Suprapubic skin (tissue), 4 donors: ENCODE measurements around the gene PIAS1. TPM values are rescaled to one million over a fixed set of nuclear protein-coding genes. Genes with fewer than 3 reads are reported as not detected.
A peak's percentile ranks its signal among the peaks of the same experiment; 100 is the strongest.

Experiments used
- DNase-seq, 2 donors: peaks; one replicate each; pipeline ENCODE4 v3.0.0-alpha.2; 2019; ENCODE audit warnings: low spot score in 2 of 2
- H3K27ac ChIP-seq: fragments of 200-600 bp; sonication (generic); one replicate; pipeline ENCODE4 v1.5.1; 2019
- H3K27me3 ChIP-seq: fragments of 200-600 bp; sonication (generic); one replicate; pipeline ENCODE4 v1.5.1; 2019
- H3K36me3 ChIP-seq: fragments of 200-600 bp; sonication (generic); one replicate; pipeline ENCODE4 v1.5.1; 2019
- H3K4me1 ChIP-seq: fragments of 200-600 bp; sonication (generic); one replicate; pipeline ENCODE4 v1.5.1; 2019
- H3K4me3 ChIP-seq: fragments of 200-600 bp; sonication (generic); one replicate; pipeline ENCODE4 v1.5.1; 2019; ENCODE audit warnings: mild to moderate bottlenecking
- H3K9me3 ChIP-seq: fragments of 200-600 bp; sonication (generic); one replicate; pipeline ENCODE4 v1.5.1; 2019
- EP300 ChIP-seq: sonication (generic); formaldehyde crosslinking; IDR thresholded peaks from one replicate; pipeline ENCODE4 v1.6.1; 2017; ENCODE audit warnings: antibody characterized with exemption
- POLR2A ChIP-seq, 2 donors: fragments of 450-650 bp; IDR thresholded peaks; one replicate each; pipeline ENCODE4 v1.6.1; 2017; ENCODE audit warnings: antibody characterized with exemption in 2 of 2, mild to moderate bottlenecking in 2 of 2, moderate library complexity in 2 of 2
- POLR2AphosphoS5 ChIP-seq, 3 donors: sonication (generic); formaldehyde crosslinking; IDR thresholded peaks; one replicate each; pipeline ENCODE4 v1.6.1; 2017; ENCODE audit warnings: antibody characterized with exemption in 3 of 3
- WGBS: methylation state at CpG from one replicate; pipeline ENCODE4 v1.1.5; 2018; 5-methylcytosine and 5-hydroxymethylcytosine counted together
- total RNA-seq, 4 donors: library from RNA; depleted of rRNA; stranded (reverse); fragments of >200 nt; gene quantifications; one replicate each; pipeline ENCODE4 v1.1.0, GENCODE V29; 2016
- TF ChIP-seq, protein P1 (sequence below), 2 donors: fragments of 200-600 bp in 1 of 2; fragments of 450-650 bp in 1 of 2; sonication (generic) in 1 of 2; IDR thresholded peaks; one replicate each; pipeline ENCODE4 v1.5.1; 2016 to 2019; ENCODE audit warnings: antibody characterized with exemption in 2 of 2, mild to moderate bottlenecking in 1 of 2, moderate library complexity in 1 of 2

PIAS1 gene
- total RNA-seq, 4 donors from 2014 or later: 43.7 to 71.5 (median 52.5) TPM

DNA sequence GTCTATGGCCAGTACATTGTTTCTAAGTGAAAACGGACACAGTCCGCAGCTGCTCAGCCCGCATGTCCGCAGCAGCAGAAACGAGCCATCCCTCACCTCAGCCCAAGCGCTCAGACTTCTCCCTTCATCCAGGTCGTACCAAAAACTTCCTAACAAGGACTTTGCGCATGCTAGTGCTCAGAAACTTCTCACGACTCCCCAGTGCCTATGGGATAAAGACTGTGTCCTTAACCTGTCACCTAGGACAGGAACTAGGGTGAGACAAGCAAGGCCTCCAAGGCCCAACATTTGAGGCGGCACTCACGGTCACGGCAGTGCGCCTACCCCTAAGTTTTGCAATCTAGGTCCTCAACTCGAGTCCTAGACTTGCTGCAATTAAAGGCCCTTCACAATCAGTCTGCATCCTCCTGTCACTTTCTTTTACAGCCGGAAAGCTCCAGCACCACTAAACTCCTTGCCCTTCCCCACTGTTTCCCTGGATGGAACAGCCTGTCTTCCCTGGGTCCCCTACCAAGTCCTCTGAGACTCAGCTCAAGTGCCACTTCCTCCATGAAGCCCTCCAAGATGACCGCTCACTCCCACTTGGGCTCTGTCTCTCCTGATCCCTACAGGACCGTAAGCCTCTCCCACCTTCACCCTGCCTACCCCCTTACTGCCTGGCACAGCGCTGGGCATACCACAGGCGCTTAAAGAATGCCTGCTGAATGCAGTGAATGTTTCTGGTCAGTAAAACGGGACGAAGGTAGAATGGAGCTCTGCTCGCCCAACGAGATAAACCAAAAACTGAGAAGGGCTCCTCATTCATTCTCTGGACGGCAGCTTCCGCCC, 174.2 kb downstream of the PIAS1 start:
- TF ChIP-seq POLR2AphosphoS5 (IDR thresholded peaks at IDR 0.05) (no peak), POLR2A (IDR thresholded peaks at IDR 0.05) (no peak), EP300 (no peak)
- TF ChIP-seq, protein P1, sequence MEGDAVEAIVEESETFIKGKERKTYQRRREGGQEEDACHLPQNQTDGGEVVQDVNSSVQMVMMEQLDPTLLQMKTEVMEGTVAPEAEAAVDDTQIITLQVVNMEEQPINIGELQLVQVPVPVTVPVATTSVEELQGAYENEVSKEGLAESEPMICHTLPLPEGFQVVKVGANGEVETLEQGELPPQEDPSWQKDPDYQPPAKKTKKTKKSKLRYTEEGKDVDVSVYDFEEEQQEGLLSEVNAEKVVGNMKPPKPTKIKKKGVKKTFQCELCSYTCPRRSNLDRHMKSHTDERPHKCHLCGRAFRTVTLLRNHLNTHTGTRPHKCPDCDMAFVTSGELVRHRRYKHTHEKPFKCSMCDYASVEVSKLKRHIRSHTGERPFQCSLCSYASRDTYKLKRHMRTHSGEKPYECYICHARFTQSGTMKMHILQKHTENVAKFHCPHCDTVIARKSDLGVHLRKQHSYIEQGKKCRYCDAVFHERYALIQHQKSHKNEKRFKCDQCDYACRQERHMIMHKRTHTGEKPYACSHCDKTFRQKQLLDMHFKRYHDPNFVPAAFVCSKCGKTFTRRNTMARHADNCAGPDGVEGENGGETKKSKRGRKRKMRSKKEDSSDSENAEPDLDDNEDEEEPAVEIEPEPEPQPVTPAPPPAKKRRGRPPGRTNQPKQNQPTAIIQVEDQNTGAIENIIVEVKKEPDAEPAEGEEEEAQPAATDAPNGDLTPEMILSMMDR (IDR thresholded peaks at IDR 0.05): no peak
- WGBS: 46% methylated on average over 22 of the region's 25 CpGs
- Histone ChIP-seq H3K4me1 (peaks cover 28% of the 10 kb centered on the region), H3K27me3 (no peaks in the 10 kb centered on the region), H3K27ac (peak overlapping the region; percentile 89), H3K36me3 (no peaks in the 10 kb centered on the region), H3K4me3 (peak overlapping the region; percentile 98), H3K9me3 (no peaks in the 10 kb centered on the region)
- peak; percentile 56 for DNase-seq

DNA sequence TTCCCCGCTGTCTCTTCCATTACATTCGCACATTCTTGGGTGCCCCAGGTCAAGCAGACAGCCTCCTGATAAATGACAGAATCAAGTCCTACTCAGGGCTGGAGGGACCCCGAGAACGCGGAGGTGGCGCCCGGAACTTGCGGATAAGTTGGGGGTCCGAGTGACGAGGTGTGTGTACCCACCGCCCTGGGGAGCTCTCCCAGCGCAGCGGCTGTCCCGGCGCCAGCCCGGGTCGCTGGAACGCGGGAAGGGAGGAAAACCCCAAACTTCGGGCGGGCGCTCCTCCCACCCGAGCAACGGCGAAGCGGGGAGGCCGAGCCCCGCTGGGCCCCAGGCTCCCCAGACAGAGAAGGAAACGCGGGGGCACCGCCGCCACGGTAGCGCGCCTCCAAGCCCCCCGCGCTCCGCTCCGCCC, 174.9 kb downstream of the PIAS1 start:
- Histone ChIP-seq H3K9me3 (no peaks in the 10 kb centered on the region), H3K27ac (peak overlapping the region; percentile 89), H3K36me3 (no peaks in the 10 kb centered on the region), H3K27me3 (no peaks in the 10 kb centered on the region), H3K4me3 (peak overlapping the region; percentile 98), H3K4me1 (peaks cover 28% of the 10 kb centered on the region)
- 0% methylated on average over 3 of the region's 39 CpGs for WGBS
- DNase-seq: peak; percentile 77 to 78
- TF ChIP-seq EP300: no peak
- no peak for TF ChIP-seq POLR2AphosphoS5 (IDR thresholded peaks at IDR 0.05)
- TF ChIP-seq POLR2A (IDR thresholded peaks at IDR 0.05): no peak
- TF ChIP-seq, protein P1 (IDR thresholded peaks at IDR 0.05): no peak

DNA sequence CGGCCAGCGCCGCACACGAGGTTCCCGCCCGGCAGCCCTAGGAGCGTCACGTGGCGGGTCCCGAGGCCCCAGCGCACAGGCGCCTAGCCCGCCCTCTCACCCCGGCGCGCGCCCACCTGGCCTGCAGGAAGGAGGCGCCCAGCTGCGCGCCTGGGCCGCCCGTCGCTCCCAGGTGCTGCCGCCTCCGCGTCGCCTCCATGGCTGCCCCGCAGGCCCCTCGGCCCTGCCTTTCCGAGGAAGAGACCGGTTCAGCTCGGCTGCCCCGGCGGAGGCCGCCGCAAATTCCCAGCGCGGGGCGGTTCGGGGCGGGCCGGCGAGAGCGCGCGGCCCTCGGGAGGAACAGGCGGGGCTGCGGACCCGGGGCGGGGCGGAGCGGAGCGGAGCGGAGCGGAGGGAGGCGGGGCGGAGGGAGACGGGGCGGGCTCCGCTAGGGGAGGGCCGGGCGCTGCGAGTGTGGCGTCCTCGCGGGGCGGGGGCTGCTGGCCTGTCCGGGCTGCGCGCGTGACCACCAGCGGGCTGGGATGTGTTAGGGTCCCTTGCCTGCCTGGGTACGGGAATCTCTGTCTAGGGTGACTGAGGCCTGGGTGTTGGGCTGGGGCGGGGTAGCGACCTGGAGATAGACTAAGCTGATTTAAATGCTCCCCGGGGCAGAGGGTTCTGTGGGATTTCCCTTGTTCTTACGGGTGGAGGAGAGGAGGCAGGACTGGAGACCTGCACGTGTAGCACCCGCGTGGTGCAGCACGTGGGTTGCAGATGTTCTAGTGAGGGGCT, 175.5 kb downstream of the PIAS1 start, which contains the start of gene CLN6:
TSS of gene CLN6 (minus strand) at position 343 of the 771 bp plus-strand sequence. CDS start at position 199, 144 bp downstream.
- DNase-seq: peak; percentile 88 to 91
- under 1% methylated on average over 40 of the region's 82 CpGs for WGBS
- H3K27me3 ChIP-seq: no peaks in the 10 kb centered on the region
- peaks cover 28% of the 10 kb centered on the region for H3K4me1 ChIP-seq
- TF ChIP-seq POLR2AphosphoS5 (IDR thresholded peaks at IDR 0.05): peak in 1 of 3 donors; percentile 24
- TF ChIP-seq EP300: no peak
- H3K27ac ChIP-seq: peak within 1 kb of the TSS; percentile 89
- H3K4me3 ChIP-seq: peak within 1 kb of the TSS; percentile 98
- no peaks in the 10 kb centered on the region for H3K36me3 ChIP-seq
- no peaks in the 10 kb centered on the region for H3K9me3 ChIP-seq

DNA sequence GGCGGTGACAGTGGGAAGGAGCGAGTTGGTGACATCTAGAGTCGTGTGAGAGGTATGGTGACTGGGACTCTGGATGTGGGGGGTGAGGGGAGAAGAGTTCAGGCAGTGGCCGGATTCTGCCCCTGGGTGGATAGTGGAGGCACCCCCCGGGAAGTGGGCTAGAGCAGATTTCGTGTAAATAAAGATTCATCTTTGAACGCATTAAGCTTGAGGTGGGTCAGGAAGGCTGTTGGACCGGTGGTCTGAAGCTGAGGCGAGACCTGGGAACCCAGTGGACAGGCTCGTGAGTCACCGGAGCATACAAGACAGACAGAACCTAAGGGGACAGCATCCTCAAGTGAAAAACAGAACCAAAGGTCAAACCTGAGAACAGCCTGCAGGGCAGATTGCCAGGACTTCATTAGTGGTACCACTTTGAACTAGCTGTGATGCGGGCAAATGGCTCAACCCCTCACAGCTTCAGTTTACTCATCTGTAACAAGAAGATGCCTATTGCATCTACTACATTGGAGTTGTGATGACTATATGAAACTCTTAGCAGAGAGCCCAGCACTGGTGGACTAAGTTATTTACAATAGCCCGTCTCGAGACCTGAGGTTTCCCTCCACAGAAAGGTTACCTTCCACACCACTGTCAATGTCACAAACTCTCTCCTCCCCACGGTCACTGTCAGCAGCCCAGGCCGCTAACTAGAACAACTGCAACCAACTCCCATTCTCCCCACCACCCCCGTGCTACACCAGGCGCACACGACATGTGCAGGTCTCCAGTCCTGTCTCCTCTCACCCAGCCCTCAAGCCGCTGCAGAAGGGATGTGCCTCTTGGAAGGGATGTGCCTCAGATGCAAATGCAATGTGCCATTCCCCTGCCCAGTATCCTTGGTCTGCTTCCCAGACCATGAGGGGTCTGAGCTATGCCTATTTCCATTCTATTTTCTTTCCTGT, 176.3 kb downstream of the PIAS1 start:
- H3K4me1 ChIP-seq: peaks cover 28% of the 10 kb centered on the region
- 57% methylated on average over 20 of the region's 20 CpGs for WGBS
- no peaks in the 10 kb centered on the region for H3K36me3 ChIP-seq
- H3K9me3 ChIP-seq: no peaks in the 10 kb centered on the region
- H3K4me3 ChIP-seq: peak overlapping the region; percentile 98
- peak overlapping the region; percentile 89 for H3K27ac ChIP-seq
- H3K27me3 ChIP-seq: no peaks in the 10 kb centered on the region
- no peak for TF ChIP-seq POLR2AphosphoS5 (IDR thresholded peaks at IDR 0.05)
- no peak for TF ChIP-seq EP300
- TF ChIP-seq, protein P1 (IDR thresholded peaks at IDR 0.05): no peak
- DNase-seq: peak; percentile 69 to 75
